Trophoblast cell (in vitro differentiated cells and primary cell): ENCODE measurements around the gene SPTA1.

ENCODE experiments used
- DNase-seq, 2 donors: peaks; one replicate each; pipeline ENCODE4 v3.0.0-alpha.2; 2016
- H2AFZ ChIP-seq: 2 replicates; pipeline ENCODE4 v1.6.1; 2013; ENCODE audit warnings: low read length, moderate library complexity, mild to moderate bottlenecking; ENCODE audit not compliant: insufficient read depth, poor library complexity
- H2AK5ac ChIP-seq: 2 replicates; pipeline ENCODE4 v1.6.1; 2013; ENCODE audit warnings: mild to moderate bottlenecking, low read length
- H2BK120ac ChIP-seq: 2 replicates; pipeline ENCODE4 v1.6.1; 2013; ENCODE audit warnings: low read length, mild to moderate bottlenecking, moderate library complexity; ENCODE audit not compliant: insufficient read depth, poor library complexity
- H2BK12ac ChIP-seq: 2 replicates; pipeline ENCODE4 v1.6.1; 2013; ENCODE audit warnings: mild to moderate bottlenecking, low read length, moderate library complexity
- H2BK5ac ChIP-seq: 2 replicates; pipeline ENCODE4 v1.6.1; 2013; ENCODE audit warnings: low read length, low read depth, moderate library complexity, mild to moderate bottlenecking; ENCODE audit not compliant: poor library complexity
- H3K14ac ChIP-seq: 2 replicates; pipeline ENCODE4 v1.6.1; 2013; ENCODE audit warnings: mild to moderate bottlenecking, low read length
- H3K18ac ChIP-seq: 2 replicates; pipeline ENCODE4 v1.6.1; 2013; ENCODE audit warnings: mild to moderate bottlenecking, low read length
- H3K23ac ChIP-seq: 2 replicates; pipeline ENCODE4 v1.6.1; 2013; ENCODE audit warnings: low read length
- H3K27ac ChIP-seq: 2 replicates; pipeline ENCODE4 v1.5.1; 2013; ENCODE audit warnings: low read depth, mild to moderate bottlenecking, inconsistent platforms, low read length, moderate library complexity
- H3K27me3 ChIP-seq: 2 replicates; pipeline ENCODE4 v1.6.1; 2013; ENCODE audit warnings: inconsistent platforms, mild to moderate bottlenecking, low read length, moderate library complexity; ENCODE audit not compliant: insufficient read depth
- H3K36me3 ChIP-seq, 2 experiments: 1 replicate in 1 of 2; 2 replicates in 1 of 2; pipeline ENCODE4 v1.6.1; 2013; ENCODE audit warnings: low read length in 2 of 2, mild to moderate bottlenecking in 2 of 2, moderate library complexity in 1 of 2; ENCODE audit not compliant: insufficient read depth in 2 of 2, control insufficient read depth in 1 of 2
- H3K4ac ChIP-seq: 2 replicates; pipeline ENCODE4 v1.6.1; 2013; ENCODE audit warnings: low read depth, mild to moderate bottlenecking, low read length, moderate library complexity
- H3K4me1 ChIP-seq, 2 experiments: 1 replicate in 1 of 2; 2 replicates in 1 of 2; pipeline ENCODE4 v1.6.1; 2013; ENCODE audit warnings: low read length in 2 of 2, mild to moderate bottlenecking in 2 of 2, moderate library complexity in 1 of 2; ENCODE audit not compliant: insufficient read depth in 2 of 2, control insufficient read depth in 1 of 2
- H3K4me2 ChIP-seq: 2 replicates; pipeline ENCODE4 v1.6.1; 2013; ENCODE audit warnings: inconsistent platforms, mild to moderate bottlenecking, low read length, moderate library complexity
- H3K4me3 ChIP-seq: 2 replicates; pipeline ENCODE4 v1.5.1; 2013; ENCODE audit warnings: mild to moderate bottlenecking, low read depth, low read length, inconsistent platforms
- H3K79me1 ChIP-seq: one replicate; pipeline ENCODE4 v1.6.1; 2013; ENCODE audit warnings: low read length
- H3K79me2 ChIP-seq: 2 replicates; pipeline ENCODE4 v1.6.1; 2013; ENCODE audit warnings: low read length, mild to moderate bottlenecking; ENCODE audit not compliant: control insufficient read depth, insufficient read depth, poor library complexity
- H3K9ac ChIP-seq: 2 replicates; pipeline ENCODE4 v1.6.1; 2013; ENCODE audit warnings: mild to moderate bottlenecking, low read length
- H3K9me3 ChIP-seq: 2 replicates; pipeline ENCODE4 v1.6.1; 2013; ENCODE audit warnings: low read depth, mild to moderate bottlenecking, control low read depth, inconsistent platforms, low read length; ENCODE audit not compliant: insufficient read depth
- H4K12ac ChIP-seq: 2 replicates; pipeline ENCODE4 v1.6.1; 2013; ENCODE audit warnings: low read depth, mild to moderate bottlenecking, low read length, moderate library complexity
- H4K8ac ChIP-seq: 2 replicates; pipeline ENCODE4 v1.6.1; 2013; ENCODE audit warnings: low read depth, mild to moderate bottlenecking, low read length, moderate library complexity
- H4K91ac ChIP-seq: one replicate; pipeline ENCODE4 v1.6.1; 2013; ENCODE audit warnings: low read depth, mild to moderate bottlenecking, low read length, moderate library complexity
- WGBS: extraction: QIAGEN DNeasy Blood & Tissue Kit; methylation state at CpG from one replicate; pipeline ENCODE4 v1.1.7; 2013; ENCODE audit warnings: missing lambda C conversion rate; ENCODE audit not compliant: insufficient read length, insufficient coverage; ENCODE audit errors: extremely low coverage; 5-methylcytosine and 5-hydroxymethylcytosine counted together

Gene SPTA1

DNA sequence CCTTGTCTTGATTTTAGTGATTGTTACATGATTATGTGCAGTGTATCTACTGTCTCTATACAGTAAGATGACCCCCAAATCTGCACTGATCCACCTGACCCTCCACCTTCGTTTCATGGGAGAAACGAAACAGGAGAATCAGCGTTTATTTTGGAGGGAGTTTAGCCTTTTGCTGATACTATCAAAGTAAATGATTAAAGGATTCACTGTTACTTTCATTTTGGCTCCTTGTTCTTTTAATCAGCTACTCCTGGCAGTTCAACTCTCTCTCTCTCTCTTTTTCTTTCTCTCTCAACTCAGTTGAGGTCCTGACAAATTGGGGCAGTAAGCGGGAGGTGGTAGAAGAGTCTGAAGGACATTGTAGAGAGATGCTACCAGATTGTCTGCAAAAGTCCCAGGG, 43.9 kb upstream of the SPTA1 start:
- no peak overlapping the region for H3K4ac ChIP-seq
- H3K4me2 ChIP-seq, result no peak overlapping the region
- H3K18ac ChIP-seq, result no peak overlapping the region
- no peaks in the 10 kb centered on the region for H3K36me3 ChIP-seq
- H4K91ac ChIP-seq, result no peak overlapping the region
- H3K4me3 ChIP-seq, result no peak overlapping the region
- no peak overlapping the region for H2BK12ac ChIP-seq
- no peak overlapping the region for H3K27ac ChIP-seq
- no peak overlapping the region for H3K23ac ChIP-seq
- H4K8ac ChIP-seq, result no peak overlapping the region
- WGBS, result no CpG with 5 or more reads among the region's 4 CpGs
- no peaks in the 10 kb centered on the region for H3K9me3 ChIP-seq
- H3K27me3 ChIP-seq, result no peaks in the 10 kb centered on the region
- H2AK5ac ChIP-seq, result no peak overlapping the region
- H3K79me2 ChIP-seq, result no peaks in the 10 kb centered on the region
- H2BK5ac ChIP-seq, result no peak overlapping the region
- DNase-seq, result no peak
- H2BK120ac ChIP-seq, result no peak overlapping the region
- no peaks in the 10 kb centered on the region for H3K79me1 ChIP-seq
- H3K9ac ChIP-seq, result no peak overlapping the region
- H4K12ac ChIP-seq, result no peak overlapping the region
- no peak overlapping the region for H3K14ac ChIP-seq
- H3K4me1 ChIP-seq, result no peaks in the 10 kb centered on the region
- H2AFZ ChIP-seq, result no peak overlapping the region

GRCh38 chr1:158728510-158729225, 42.2 kb upstream of the SPTA1 start:
- Histone ChIP-seq H4K12ac (no peak overlapping the region), H3K4me1 (no peaks in the 10 kb centered on the region), H3K79me2 (no peaks in the 10 kb centered on the region), H2BK5ac (no peak overlapping the region), H3K23ac (no peak overlapping the region), H3K79me1 (no peaks in the 10 kb centered on the region), H2AFZ (no peak overlapping the region), H3K9ac (no peak overlapping the region), H3K4me2 (no peak overlapping the region), H4K8ac (no peak overlapping the region), H3K36me3 (no peaks in the 10 kb centered on the region), H2BK12ac (no peak overlapping the region), H3K4ac (no peak overlapping the region), H3K9me3 (no peaks in the 10 kb centered on the region), H4K91ac (no peak overlapping the region), H3K14ac (no peak overlapping the region), H2AK5ac (no peak overlapping the region), H3K27me3 (no peaks in the 10 kb centered on the region), H3K27ac (no peak overlapping the region), H3K18ac (no peak overlapping the region), H3K4me3 (no peak overlapping the region), H2BK120ac (no peak overlapping the region)
- WGBS, result no CpG with 5 or more reads among the region's 3 CpGs
- DNase-seq, result no peak

GRCh38 chr1:158724442-158724841, 37.9 kb upstream of the SPTA1 start:
- H3K27ac ChIP-seq, result no peak overlapping the region
- WGBS, result no CpG with 5 or more reads among the region's 5 CpGs

DNA sequence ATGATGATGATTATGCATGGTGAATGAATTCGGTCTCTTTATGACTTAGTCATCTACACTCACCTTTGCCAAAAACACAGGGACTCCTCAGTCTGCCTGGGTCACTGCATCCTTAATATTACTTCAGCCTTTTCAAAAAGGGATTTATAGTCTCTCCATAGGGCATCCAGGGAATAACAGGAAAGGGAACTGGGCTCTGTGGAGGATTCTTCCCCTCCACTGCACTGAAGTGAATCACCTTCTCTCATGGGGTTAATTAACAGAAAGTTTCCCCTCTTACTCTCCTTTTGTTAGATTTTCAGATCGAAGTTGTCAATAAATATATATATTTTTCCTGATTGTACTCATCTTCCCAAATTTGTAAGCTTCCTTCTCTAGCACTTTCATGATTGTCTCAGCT, 34.1 kb upstream of the SPTA1 start, which contains the start of gene OR6K3:
OR6K3 (minus strand) TSS at position 101 of the 400 bp plus-strand sequence. CDS start 2,605 bp downstream, outside the sequence.
- no peak within 1 kb of the TSS for H4K12ac ChIP-seq
- DNase-seq, result no peak
- H4K91ac ChIP-seq, result no peak within 1 kb of the TSS
- no peak within 1 kb of the TSS for H2BK120ac ChIP-seq
- no peak within 1 kb of the TSS for H2BK5ac ChIP-seq
- no peak within 1 kb of the TSS for H3K23ac ChIP-seq
- H3K14ac ChIP-seq, result no peak within 1 kb of the TSS
- H3K18ac ChIP-seq, result no peak within 1 kb of the TSS
- no peaks in the 10 kb centered on the region for H3K79me1 ChIP-seq
- H3K4me3 ChIP-seq, result no peak within 1 kb of the TSS
- H3K4me1 ChIP-seq, result no peaks in the 10 kb centered on the region
- H2AK5ac ChIP-seq, result no peak within 1 kb of the TSS
- no peak within 1 kb of the TSS for H4K8ac ChIP-seq
- no peak within 1 kb of the TSS for H3K4me2 ChIP-seq
- WGBS, result no CpG with 5 or more reads among the region's 2 CpGs
- H3K9ac ChIP-seq, result no peak within 1 kb of the TSS
- H3K79me2 ChIP-seq, result no peaks in the 10 kb centered on the region
- H3K27me3 ChIP-seq, result no peaks in the 10 kb centered on the region
- no peaks in the 10 kb centered on the region for H3K9me3 ChIP-seq
- H2BK12ac ChIP-seq, result no peak within 1 kb of the TSS
- no peak within 1 kb of the TSS for H2AFZ ChIP-seq
- no peak within 1 kb of the TSS for H3K4ac ChIP-seq
- no peaks in the 10 kb centered on the region for H3K36me3 ChIP-seq
- no peak within 1 kb of the TSS for H3K27ac ChIP-seq

More at GRCh38 chr1:158724442-158724841, 37.9 kb upstream of the SPTA1 start:
- Histone ChIP-seq H3K23ac (no peak overlapping the region), H2BK120ac (no peak overlapping the region), H4K91ac (no peak overlapping the region), H3K36me3 (no peaks in the 10 kb centered on the region), H4K8ac (no peak overlapping the region), H3K27me3 (no peaks in the 10 kb centered on the region), H3K14ac (no peak overlapping the region), H3K18ac (no peak overlapping the region), H3K4ac (no peak overlapping the region), H2AK5ac (no peak overlapping the region), H3K79me1 (no peaks in the 10 kb centered on the region), H2BK12ac (no peak overlapping the region), H4K12ac (no peak overlapping the region), H2BK5ac (no peak overlapping the region), H3K4me2 (no peak overlapping the region), H3K4me1 (no peaks in the 10 kb centered on the region), H3K4me3 (no peak overlapping the region), H3K9me3 (no peaks in the 10 kb centered on the region), H3K9ac (no peak overlapping the region), H3K79me2 (no peaks in the 10 kb centered on the region), H2AFZ (no peak overlapping the region)
- DNase-seq, result no peak
